ENCODE results near the gene RNU1-4. TPM values are rescaled to one million over a fixed set of nuclear protein-coding genes. Genes with fewer than 3 reads are reported as not detected.
"Not testable (repeated sequence)": the region's sequence is repeated elsewhere in the genome, so short reads cannot be mapped to it uniquely, and the experiment has no call there.

Gene RNU1-4
- total RNA-seq, 2 experiments from 2014 or later, result 2,316 to 2,477 TPM

DNA sequence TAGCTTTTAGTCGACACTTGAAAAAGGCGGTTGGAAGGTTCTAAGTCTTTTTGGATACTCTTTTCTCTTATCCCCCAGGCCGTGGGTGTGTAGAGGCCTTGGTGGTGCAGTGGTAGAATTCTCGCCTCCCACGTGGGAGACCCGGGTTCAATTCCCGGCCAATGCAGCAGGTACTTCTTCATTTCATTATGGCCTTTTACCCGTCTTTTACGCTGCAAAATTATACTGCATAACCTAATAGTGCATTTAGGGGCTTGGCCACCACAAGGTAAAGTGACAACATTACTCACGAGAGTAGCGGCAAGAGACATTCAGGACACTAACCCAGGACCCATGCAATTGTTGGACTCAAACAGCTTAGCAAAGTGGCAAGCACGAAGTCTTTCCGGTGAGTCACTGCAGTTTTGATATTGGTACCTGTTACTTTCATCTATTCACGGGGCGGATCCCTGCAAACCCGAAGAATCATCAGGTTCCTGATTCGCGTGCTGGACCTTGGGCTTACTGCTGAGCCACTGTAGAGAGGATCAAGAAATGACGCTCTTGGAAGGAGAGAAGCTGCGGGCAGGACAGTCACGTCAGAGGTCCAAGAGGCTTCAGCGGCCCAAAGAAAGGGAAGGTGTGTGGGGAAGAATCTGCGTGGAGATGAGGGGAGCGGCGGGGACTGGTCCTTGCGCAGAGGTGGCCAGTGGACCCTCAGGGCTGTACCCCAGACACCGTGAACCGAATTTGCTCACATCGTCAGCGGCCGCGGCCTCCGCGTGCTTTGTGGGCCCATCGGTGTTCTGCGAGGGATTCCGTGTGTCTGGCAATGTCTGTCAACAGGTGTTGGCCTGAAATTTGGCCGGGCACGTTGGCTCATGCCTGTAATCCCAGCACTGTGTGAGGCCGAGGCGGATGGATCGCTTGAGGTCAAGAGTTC lies 12.9 kb upstream of the RNU1-4 start:
- H3K27me3 Mint-ChIP-seq, result peaks cover 11% of the 10 kb centered on the region
- H3K9me3 Mint-ChIP-seq, result no peaks in the 10 kb centered on the region
- H3K4me1 Mint-ChIP-seq, result peaks cover 2% of the 10 kb centered on the region
- CTCF ChIA-PET, result interaction anchor here (1.2 to 1.6 kb wide), 4 partner anchors 83 to 119 kb away, joined by 3 to 7 read pairs (median 3); no protein-coding TSS in a partner anchor
- POLR2A ChIA-PET, result interaction anchor here (0.6 to 0.7 kb wide), 2 partner anchors 28 to 102 kb away, joined by 3 read pairs; no protein-coding TSS in a partner anchor
- no peak overlapping the region for H3K4me3 Mint-ChIP-seq
- peak; percentile 45 for DNase-seq
- no peaks in the 10 kb centered on the region for H3K36me3 Mint-ChIP-seq (ENCODE audit: low read depth)
- H3K27ac Mint-ChIP-seq, result no peak overlapping the region

DNA sequence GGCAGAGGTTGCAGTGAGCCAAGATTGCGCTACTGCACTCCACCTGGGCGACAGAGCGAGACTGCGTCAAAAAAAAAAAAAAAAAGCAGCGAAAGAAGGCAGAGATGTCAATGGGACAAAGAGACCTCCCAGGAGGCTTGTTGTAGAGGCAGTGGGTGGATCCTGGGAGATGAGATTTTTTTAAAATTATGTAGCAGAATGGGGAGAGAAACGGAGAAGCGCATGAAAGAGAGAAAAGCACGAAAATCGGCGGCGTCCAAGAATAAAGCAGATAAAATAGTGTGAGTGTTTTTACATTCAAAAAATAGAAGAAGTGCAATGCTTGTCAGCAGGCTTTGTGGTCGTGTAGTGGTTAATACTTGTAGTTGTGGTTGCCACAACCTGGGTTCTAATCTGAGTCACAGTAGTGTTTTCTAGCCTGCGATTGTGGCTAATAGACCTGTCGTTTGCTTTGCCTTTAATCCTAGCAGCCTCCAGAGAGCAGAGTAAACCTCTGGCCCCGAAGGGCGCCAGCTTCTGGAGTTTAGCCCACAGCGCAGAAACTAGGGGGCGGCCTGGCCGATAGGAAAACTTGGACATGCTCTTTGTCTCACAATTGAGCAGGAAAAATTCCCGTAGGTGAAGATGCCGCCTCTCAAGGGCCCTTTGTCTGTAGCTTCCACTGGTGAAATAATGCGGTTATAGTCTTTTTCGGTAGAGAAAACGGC lies 11.9 kb upstream of the RNU1-4 start:
- POLR2A ChIA-PET; H3K4me3 Mint-ChIP-seq; H3K36me3 Mint-ChIP-seq (ENCODE audit: low read depth); H3K4me1 Mint-ChIP-seq; H3K27ac Mint-ChIP-seq; H3K27me3 Mint-ChIP-seq; H3K9me3 Mint-ChIP-seq: not testable (repeated sequence)
- DNase-seq, result peak; percentile 6
- CTCF ChIA-PET, result interaction anchor here (1.6 kb wide), 1 partner anchor 103 kb away, joined by 3 read pairs; no protein-coding TSS in a partner anchor

DNA sequence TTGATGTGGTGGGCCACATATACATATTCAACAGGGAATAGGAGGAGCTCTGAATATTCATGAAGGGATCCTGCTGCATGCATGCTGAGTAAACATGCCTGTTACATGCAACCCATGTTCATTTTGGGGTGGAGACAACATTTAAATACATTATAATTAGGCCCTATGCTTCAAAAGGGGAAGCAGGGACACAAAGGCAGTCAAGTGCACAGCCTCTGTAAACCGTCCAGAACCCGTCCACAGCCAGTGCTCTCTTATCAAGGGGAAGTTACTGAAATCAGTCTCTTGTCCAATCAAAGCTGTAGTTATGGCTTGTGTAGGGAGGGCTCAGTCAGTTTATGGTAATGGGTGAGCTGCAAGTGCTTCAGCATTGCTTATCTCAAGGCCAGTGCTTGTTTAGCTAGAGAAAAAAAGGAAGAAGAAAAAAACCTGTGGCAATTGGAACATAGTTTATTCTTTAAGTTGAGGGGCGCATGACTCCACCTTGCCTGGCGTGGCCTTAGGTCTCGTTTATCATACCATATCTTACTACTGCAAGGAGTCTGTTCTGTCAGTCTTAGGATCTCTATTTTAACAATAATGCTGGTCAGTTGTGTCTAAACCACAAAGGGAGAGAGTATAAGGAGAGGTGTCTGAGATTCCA lies 7.9 kb upstream of the RNU1-4 start:
- H3K4me3 Mint-ChIP-seq; H3K4me1 Mint-ChIP-seq; CTCF ChIA-PET; H3K36me3 Mint-ChIP-seq (ENCODE audit: low read depth); H3K27me3 Mint-ChIP-seq; POLR2A ChIA-PET; DNase-seq; H3K27ac Mint-ChIP-seq; H3K9me3 Mint-ChIP-seq: not testable (repeated sequence)

GRCh38 chr1:16741230-16741629 lies 914 bp downstream of the RNU1-4 start:
- H3K27me3 Mint-ChIP-seq; H3K9me3 Mint-ChIP-seq; DNase-seq; CTCF ChIA-PET; H3K27ac Mint-ChIP-seq; H3K36me3 Mint-ChIP-seq (ENCODE audit: low read depth); H3K4me1 Mint-ChIP-seq; POLR2A ChIA-PET; H3K4me3 Mint-ChIP-seq: not testable (repeated sequence)

DNA sequence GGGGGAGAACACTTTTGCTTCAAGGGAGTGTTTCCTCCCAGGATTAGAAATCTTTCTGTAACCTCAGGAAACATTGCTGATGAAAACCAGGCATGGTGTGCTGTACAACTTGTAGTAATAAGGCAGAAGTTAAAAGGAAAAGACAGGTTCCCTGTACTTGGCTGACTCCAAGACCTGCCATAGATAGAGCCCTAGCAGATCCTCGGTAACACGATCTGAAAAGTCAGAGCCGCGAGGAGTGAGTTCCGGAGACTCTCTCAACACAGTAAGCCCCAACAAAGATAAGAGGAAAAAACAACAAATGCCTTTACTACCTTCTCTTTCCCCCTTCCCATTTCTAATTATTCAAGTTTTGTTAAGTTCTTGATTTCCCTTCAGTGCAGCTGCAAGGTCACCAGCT lies 7.3 kb downstream of the RNU1-4 start:
- H3K4me1 Mint-ChIP-seq; H3K27ac Mint-ChIP-seq; CTCF ChIA-PET; H3K4me3 Mint-ChIP-seq; H3K36me3 Mint-ChIP-seq (ENCODE audit: low read depth); DNase-seq; H3K27me3 Mint-ChIP-seq; H3K9me3 Mint-ChIP-seq; POLR2A ChIA-PET: not testable (repeated sequence)

- POLR2A ChIA-PET; H3K36me3 Mint-ChIP-seq (ENCODE audit: low read depth); DNase-seq; H3K4me3 Mint-ChIP-seq; H3K9me3 Mint-ChIP-seq; CTCF ChIA-PET; H3K27me3 Mint-ChIP-seq; H3K27ac Mint-ChIP-seq; H3K4me1 Mint-ChIP-seq: not testable (repeated sequence)
Measured at GRCh38 chr1:16748710-16749109, 8.4 kb downstream of the RNU1-4 start.

GRCh38 chr1:16749910-16750888 lies 9.9 kb downstream of the RNU1-4 start:
- H3K4me3 Mint-ChIP-seq; POLR2A ChIA-PET; H3K27ac Mint-ChIP-seq; DNase-seq; H3K27me3 Mint-ChIP-seq; H3K36me3 Mint-ChIP-seq (ENCODE audit: low read depth); CTCF ChIA-PET; H3K9me3 Mint-ChIP-seq; H3K4me1 Mint-ChIP-seq: not testable (repeated sequence)

GRCh38 chr1:16752770-16753169 lies 12.5 kb downstream of the RNU1-4 start:
- DNase-seq; H3K27me3 Mint-ChIP-seq; H3K9me3 Mint-ChIP-seq; H3K27ac Mint-ChIP-seq; POLR2A ChIA-PET; H3K36me3 Mint-ChIP-seq (ENCODE audit: low read depth); H3K4me3 Mint-ChIP-seq; CTCF ChIA-PET; H3K4me1 Mint-ChIP-seq: not testable (repeated sequence)

DNA sequence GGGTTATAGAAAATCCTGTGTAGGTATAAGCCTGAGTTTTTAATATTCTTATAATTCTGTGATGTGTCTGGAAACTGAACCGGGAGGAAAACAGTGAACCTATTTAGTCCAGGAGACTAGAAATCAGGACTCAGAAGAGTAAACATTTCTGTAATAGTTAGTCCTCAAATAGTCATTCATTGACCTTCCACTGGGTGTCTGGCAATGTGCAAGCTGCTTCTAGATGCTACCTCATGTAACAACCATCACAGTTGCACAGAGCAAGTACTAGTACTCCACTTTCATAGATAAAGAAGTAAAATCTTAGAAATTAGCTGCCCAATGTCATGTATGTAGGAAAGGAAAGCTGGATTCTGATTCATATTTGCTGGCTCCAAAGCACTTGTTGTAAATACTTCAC lies 15.1 kb downstream of the RNU1-4 start:
- H3K27me3 Mint-ChIP-seq; H3K36me3 Mint-ChIP-seq (ENCODE audit: low read depth); H3K4me3 Mint-ChIP-seq; H3K9me3 Mint-ChIP-seq; DNase-seq; CTCF ChIA-PET; H3K27ac Mint-ChIP-seq; H3K4me1 Mint-ChIP-seq; POLR2A ChIA-PET: not testable (repeated sequence)

DNA sequence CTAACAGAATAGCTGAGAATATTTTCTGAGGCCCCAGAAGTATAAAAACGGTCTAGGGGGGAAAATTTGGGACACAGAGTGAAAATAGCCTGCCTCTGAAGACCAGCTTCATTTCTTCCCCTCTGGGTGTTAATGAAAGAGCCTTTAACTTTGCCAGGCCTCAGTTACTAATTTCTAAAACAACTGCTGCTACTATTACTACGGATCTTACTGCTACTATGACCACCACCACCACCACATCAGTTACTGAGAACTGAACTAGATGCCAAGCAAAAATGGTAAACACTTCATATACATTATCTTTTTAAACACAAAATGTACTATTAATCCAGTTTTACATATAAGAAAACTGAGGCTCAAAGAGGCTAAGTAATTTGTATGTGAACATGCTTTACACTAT lies 15.6 kb downstream of the RNU1-4 start:
- H3K4me1 Mint-ChIP-seq; H3K9me3 Mint-ChIP-seq; POLR2A ChIA-PET; DNase-seq; H3K27me3 Mint-ChIP-seq; H3K27ac Mint-ChIP-seq; CTCF ChIA-PET; H3K36me3 Mint-ChIP-seq (ENCODE audit: low read depth); H3K4me3 Mint-ChIP-seq: not testable (repeated sequence)

DNA sequence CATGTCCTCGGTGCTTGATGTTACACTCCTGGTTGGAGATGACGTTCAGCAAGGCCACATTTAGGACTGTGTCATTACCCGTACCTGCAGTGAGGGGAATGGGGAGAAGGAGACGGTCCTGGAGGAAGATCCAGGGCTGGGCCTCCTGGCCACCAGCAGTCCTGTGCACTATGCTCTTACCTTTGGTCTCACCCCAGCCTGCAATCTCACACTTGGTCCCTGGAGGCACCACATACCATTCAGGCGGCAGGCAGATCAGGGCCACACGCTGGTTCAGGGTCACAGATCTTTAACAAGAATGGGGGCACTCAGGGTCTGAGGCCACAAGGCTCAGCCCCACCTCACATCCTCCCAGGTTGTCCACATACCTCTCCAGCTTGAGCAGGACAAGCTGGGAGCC lies 17.3 kb downstream of the RNU1-4 start:
- H3K27ac Mint-ChIP-seq; H3K27me3 Mint-ChIP-seq; H3K4me1 Mint-ChIP-seq; CTCF ChIA-PET; H3K36me3 Mint-ChIP-seq (ENCODE audit: low read depth); H3K4me3 Mint-ChIP-seq; H3K9me3 Mint-ChIP-seq; DNase-seq; POLR2A ChIA-PET: not testable (repeated sequence)

DNA sequence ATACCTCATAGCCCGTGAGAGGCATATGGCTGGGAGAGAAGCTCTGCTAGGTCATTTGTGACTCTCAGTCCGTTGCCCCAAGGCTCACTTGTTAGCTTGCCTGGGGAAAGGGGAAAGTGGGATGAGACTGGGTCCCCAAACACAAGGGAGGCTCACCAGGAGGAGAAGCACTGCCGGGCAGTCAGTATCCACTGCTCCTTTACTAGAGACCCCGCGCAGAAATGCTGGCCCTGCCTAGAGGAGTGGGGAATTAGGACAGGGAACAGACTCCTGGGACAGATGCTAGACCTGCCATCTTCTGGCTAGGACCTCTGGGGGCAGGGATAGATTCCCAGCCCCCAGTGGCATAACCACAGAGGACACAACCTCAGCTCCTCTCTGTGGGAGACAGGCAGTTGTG lies 17.7 kb downstream of the RNU1-4 start:
- H3K27me3 Mint-ChIP-seq; CTCF ChIA-PET; H3K36me3 Mint-ChIP-seq (ENCODE audit: low read depth); H3K9me3 Mint-ChIP-seq; H3K4me1 Mint-ChIP-seq; DNase-seq; POLR2A ChIA-PET; H3K4me3 Mint-ChIP-seq; H3K27ac Mint-ChIP-seq: not testable (repeated sequence)
